Measurements from ENCODE around the gene VAC14. TPM values are rescaled to one million over a fixed set of nuclear protein-coding genes. Genes with fewer than 3 reads are reported as not detected.

VAC14 gene
- total RNA-seq, 1 experiment from 2014 or later: 59.4 TPM

DNA sequence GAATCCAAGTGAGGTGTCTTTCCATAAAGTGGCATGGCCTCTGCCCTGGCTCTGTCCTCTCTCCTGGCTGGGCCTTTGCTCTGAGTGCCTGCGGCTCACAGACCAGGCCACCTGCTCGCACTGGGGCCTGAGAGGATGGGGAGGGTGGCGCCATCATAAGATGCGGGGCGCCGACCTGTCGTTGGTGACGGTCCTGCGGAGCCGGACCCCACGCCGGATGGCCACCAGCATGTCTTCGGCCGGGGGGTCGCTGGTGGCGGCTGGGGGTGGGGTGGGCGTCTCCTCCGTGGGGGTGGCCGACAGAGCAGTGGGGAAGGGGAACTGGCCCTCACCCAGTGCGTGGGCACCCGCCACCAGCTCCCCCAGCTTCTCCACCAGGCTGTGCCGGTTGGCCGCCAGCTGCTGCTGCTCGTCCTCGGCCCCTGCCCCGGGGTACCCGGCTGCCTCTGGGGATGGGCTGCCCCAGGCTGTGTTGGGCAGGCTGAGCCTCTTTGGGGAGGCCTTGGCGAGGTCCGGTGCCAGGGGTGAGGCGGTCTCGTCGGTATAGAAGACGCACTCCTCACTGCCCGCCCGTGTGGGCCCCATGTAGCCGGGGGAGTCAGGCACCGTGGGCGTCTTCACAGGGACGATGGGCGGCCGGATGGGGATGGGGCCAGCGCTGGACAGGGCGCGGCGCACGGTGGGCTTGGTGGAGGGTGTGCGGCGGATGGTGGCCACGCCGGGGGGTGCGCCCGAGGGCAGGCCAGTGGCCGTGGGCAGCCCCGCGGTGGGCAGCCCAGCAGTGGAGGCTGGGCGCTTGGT is 137.2 kb downstream of the VAC14 start:
- no peak for DNase-seq (ENCODE audit: low read depth)

- no peak for DNase-seq (ENCODE audit: low read depth)
Observed at GRCh38 chr16:70662991-70663523, 137.9 kb downstream of the VAC14 start.

- DNase-seq (ENCODE audit: low read depth): no peak
Observed at GRCh38 chr16:70661918-70662641, 138.9 kb downstream of the VAC14 start.

DNA sequence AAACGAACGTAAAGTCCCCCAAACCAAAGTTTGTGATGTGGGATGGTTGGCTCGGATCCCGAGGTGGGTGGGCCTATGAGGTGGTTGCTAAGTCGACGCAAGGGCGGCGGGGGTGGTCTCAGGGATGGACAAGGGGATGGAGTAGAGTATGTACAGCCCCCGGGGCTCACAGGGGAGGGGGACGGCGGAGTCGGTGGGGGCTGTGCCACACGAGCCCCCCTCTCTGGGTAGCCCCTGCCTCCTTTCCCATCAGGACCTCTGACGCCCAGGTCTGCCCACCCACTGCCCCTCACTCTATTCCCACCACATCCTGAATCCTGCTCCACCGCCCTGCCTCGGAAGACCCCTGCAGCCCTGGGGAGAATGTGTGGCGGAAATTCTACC is 139.4 kb downstream of the VAC14 start:
- DNase-seq (ENCODE audit: low read depth): no peak

DNA sequence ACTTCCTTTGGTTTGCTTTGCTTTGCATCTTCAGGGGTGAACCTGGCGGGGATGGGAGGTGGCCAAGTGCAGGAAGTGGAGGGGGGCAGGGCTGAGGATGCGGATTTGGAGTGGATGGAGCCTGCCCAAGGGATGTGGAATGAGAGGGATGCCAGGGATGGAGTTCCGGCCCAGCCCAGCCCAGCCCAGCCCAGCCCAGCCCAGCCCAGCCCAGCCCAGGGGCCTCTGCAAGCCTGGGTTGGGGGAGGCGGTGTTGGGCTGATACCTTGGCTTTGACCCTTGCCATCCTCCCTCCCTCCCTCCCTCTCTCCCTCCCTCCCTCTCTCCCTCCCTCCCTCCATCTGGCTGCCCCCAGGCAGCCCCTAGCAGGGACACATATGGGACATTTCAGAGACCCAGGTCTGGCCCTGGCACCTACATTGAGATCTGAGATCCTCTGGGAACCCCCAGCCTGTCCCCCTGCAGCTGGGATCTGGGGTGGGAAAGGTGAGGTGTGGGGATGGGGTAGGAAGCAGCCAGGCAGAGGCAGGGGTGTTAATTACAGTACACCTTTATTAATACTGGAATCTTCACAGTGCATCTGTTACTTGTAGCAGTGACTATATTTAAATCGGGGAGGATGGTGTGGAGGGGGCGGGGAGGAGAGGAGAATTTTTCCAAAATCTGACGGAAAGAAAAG is 140.1 kb downstream of the VAC14 start:
- DNase-seq (ENCODE audit: low read depth): peak; percentile 58

DNA sequence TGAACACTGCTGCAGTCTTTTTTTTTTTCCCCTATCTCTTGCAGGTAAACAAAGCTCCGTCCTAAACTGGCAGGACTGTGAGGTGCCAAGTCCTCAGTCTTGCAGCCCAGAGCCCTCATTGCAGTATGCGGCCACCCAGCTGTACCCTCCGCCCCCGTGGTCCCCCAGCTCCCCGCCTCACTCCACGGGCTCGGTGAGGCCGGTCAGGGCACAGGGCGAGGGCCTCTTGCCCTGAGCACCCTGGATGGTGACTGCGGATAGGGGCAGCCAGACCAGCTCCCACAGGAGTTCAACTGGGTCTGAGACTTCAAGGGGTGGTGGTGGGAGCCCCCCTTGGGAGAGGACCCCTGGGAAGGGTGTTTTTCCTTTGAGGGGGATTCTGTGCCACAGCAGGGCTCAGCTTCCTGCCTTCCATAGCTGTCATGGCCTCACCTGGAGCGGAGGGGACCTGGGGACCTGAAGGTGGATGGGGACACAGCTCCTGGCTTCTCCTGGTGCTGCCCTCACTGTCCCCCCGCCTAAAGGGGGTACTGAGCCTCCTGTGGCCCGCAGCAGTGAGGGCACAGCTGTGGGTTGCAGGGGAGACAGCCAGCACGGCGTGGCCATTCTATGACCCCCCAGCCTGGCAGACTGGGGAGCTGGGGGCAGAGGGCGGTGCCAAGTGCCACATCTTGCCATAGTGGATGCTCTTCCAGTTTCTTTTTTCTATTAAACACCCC is 140.8 kb downstream of the VAC14 start:
- DNase-seq (ENCODE audit: low read depth): no peak

GRCh38 chr16:70659546-70659945 is 141.4 kb downstream of the VAC14 start:
- DNase-seq (ENCODE audit: low read depth): no peak

DNA sequence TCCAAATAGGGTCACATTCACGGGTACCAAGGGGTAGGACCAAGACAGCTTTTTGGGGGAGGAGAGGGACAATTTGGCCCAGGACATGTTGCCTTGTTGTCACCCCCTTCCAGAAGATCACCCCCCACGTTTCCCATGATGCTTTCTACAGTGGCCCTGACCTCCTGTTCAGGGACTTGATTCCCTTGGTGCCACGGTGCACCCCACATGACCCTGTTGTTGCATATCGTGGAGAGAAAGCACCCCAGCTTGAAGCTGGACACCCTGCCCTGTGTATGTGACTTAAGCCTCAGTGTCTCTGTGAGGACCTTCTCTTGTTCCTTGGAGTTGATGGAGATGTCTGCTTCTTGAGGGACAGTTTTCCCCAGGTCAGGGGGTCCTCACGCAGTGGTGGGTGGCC is 142.0 kb downstream of the VAC14 start:
- DNase-seq (ENCODE audit: low read depth): no peak

DNA sequence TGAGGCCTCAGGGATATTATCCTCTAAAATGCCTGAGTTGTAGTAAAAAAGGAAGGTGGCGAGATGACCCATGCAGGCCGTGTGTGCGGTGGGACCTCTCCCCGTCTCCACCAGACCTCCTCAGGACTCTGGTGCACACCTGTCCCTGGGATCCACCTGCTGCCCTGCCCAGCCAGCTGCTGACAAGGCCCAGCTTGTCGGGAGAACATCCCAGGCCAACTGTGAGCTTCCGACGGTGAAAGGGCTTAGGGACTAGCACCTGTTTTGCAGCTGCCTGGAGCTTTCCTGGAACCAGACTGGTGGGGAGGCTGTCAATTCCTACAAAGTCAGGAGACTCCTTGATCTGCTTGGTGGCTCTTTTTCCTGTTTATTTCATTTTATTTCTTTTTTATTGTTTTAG is 143.0 kb downstream of the VAC14 start:
- no peak for DNase-seq (ENCODE audit: low read depth)

- no peak for DNase-seq (ENCODE audit: low read depth)
Observed at GRCh38 chr16:70656712-70657263, 144.2 kb downstream of the VAC14 start.

- DNase-seq (ENCODE audit: low read depth): no peak
Observed at GRCh38 chr16:70656065-70656711, 144.8 kb downstream of the VAC14 start.

DNA sequence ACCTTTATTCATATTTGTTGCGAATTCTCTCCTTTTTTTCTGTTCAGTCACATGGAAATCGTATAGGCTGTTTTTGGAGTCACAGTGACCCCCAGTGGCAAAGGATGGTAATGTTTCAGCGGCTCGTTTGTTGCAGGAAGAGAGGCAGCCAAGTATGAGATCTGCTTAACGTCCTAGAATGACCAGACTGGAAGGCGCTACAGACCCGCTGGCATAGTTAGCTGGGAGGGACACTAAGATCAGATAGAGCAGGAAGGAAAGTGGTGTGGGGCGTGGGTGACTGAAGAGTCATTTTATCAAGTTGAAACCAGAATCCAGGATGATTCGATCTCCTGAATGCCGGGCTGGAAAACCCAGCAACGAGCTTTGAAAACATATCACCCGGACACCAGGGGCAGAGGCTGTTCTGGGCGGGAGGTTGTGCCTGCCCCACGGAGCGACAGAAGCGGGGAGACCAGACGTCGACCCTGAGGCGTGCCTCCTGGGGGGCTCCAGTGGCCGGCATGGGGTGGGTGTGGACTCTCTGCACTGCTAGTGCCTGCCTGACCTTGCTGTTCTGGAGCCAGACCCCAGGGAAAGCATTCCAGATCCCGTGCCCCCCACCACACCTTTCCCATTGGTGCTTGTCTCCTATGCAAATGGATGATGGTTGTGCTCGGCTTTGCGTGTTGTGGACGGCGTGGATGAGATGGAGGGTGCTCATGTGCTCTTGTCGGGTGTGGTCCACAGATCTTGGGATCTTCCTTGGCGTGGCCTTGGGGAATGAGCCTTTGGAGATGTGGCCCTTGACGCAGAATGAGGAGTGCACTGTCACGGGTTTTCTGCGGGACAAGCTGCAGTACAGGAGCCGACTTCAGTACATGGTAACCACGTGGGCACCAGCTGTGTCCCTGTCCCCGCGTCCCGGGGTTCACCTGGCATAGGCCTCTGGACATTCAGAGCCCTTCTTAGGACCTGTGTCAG is 146.9 kb downstream of the VAC14 start:
- peak; percentile 84 for DNase-seq (ENCODE audit: low read depth)

DNA sequence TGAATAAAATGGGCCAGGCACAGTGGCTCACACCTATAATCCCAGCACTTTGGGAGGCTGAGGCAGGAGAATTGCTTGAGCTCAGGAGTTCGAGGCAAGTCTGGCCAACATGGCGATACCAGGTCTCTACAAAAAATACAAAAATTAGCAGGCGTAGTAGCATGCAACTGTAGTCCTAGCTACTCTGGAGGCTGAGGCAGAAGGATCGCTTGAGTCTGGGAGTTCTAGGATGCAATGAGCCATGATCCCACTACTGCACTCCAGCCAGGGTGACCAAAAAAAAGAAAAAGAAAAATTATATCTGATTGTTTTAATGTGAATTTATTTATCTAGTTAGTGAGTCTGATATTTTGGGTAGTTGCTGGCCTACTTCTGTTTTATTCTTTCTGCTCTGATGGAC is 147.6 kb downstream of the VAC14 start:
- no peak for DNase-seq (ENCODE audit: low read depth)

DNA sequence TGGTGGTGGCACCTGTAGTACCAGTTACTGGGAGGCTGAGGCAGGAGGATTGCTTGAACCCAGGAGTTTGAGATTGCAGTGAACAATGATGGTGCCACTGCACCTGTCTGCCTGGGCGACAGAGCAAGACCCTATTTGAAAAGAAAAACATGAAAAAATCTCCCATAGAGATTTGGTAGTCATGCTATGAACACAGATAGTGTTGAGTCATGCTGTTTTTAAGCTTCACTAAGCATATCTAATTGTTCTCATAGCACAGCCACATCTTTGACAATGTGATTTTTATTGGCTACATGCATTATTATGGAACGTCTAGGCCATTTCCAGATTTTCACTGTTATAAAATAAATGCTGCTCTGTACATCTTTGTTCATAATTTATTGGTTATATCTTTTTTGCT is 148.6 kb downstream of the VAC14 start:
- no peak for DNase-seq (ENCODE audit: low read depth)

- no peak for DNase-seq (ENCODE audit: low read depth)
Observed at GRCh38 chr16:70651524-70651923, 149.4 kb downstream of the VAC14 start.

GRCh38 chr16:70650216-70650615 is 150.7 kb downstream of the VAC14 start:
- no peak for DNase-seq (ENCODE audit: low read depth)

GRCh38 chr16:70649300-70649699 is 151.7 kb downstream of the VAC14 start:
- DNase-seq (ENCODE audit: low read depth): peak; percentile 56

DNA sequence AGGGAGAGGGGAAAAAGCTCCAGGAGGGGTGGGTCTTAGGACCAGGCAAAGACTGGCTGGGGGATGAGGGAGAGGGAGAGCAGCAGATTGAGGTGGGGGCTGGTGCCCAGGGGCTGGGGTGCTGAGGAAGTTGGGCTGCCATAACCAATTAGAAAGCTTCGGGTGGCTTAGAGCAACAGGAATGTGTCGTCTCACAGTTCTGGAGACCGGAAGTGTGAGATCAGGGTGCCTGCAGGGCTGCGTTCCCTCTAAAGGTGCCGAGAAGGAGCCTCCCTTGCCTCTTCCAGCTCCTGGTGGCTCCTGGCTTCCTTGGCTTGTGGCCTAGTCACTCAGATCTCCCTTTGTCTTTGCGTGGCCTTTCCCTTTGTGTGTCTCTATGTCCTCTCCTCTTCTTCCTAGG is 152.4 kb downstream of the VAC14 start:
- DNase-seq (ENCODE audit: low read depth): no peak

DNA sequence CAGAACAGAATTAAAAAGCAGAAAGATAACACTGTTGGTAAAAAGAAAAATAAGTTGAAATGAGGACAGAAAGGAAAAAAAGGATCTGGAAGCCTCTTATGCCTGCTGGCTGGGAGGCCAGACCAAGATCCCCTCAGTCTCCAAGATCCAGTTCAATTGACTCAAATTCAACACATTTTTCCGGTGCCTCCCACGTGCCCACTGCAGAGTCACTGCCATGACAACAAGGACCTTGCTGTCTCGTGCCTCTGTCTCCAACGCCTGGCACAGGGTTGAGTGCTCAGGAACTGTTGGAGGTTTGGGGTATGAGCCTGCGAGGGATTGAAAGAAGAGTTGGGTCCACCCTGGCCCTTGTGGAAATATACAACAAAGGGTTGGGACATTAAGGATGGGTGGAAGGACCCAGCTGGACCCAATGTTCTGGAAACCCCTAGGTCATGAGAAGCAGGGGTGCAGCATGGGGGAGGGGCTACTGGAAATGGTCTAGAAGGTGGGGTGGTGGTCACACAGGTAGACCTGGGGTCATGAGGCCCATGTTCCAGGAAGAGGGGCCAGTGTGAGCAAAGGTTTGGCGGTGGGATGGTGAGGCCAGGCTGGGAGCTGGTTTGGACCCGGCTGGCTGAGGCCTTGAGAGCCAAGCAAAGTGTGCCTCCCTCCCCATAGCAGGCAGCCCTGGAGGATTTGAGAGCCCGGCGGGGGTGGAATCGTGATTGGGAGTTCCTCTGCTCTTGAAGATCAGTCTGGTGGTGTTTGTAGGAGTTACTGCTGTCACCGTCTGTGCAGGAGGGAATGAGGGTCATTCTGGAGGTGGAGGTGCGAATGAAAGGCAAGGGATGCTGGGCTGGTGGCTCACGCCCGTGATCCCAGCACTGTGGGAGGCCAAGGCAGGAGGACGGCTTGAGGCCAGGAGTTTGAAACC is 153.3 kb downstream of the VAC14 start:
- DNase-seq (ENCODE audit: low read depth): no peak
